ENCODE data around the gene CAVIN3. TPM values are rescaled to one million over a fixed set of nuclear protein-coding genes. Genes with fewer than 3 reads are reported as not detected.

The CAVIN3 gene
- total and polyA plus RNA-seq, 2 donors (not counting 1 experiment from before 2014, with no cell fraction given): not detected

DNA sequence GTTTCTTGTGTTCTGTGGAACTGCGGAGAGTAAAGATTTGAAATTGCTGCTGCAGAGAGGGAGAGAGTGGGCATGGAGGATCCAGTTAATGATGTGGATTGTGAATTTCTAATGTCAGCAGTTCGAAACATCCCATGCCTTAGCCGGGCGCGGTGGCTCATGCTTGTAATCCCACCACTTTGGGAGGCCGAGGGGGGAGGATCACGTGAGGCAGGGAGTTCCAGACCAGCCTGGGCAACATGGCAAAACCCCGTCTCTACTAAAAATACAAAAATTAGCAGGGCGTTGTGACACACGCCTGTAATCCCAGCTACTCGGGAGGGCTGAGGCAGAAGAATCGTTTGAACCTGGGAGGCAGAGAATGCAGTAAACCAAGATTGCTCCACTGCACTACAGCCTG, 1.1 kb upstream of the CAVIN3 start:
- no peaks in the 10 kb centered on the region for H3K9me3 Mint-ChIP-seq (ENCODE audit: insufficient read depth)
- Histone ChIP-seq H3K4me2 (replicated peaks; ENCODE audit: low read depth, low read length, poor library complexity, severe bottlenecking) (no peak overlapping the region), H3K9ac (ENCODE audit: low read length) (no peak overlapping the region), H3K4me1 (ENCODE audit: control insufficient read depth in 2 of 2, insufficient read depth in 2 of 2, low read length in 2 of 2) (peaks cover 0 to 5% of the 10 kb centered on the region in 2 donors), H2AFZ (ENCODE audit: insufficient read depth, low read depth, low read length, poor library complexity, severe bottlenecking) (no peak overlapping the region), H3K9me3 (ENCODE audit: control extremely low read depth in 1 of 3, control insufficient read depth in 2 of 3, insufficient read depth in 1 of 3, low read length in 2 of 3) (no peaks in the 10 kb centered on the region), H4K20me1 (ENCODE audit: control insufficient read depth, insufficient read depth, low read length, poor library complexity, severe bottlenecking) (no peaks in the 10 kb centered on the region), H3K4me3 (ENCODE audit: control extremely low read depth in 1 of 5, extremely low read depth in 1 of 5, insufficient read depth in 1 of 5, low read depth in 2 of 5, low read length in 4 of 5) (no peak overlapping the region), H3K79me2 (ENCODE audit: control insufficient read depth, insufficient read depth, low read length) (no peaks in the 10 kb centered on the region), H3K27ac (ENCODE audit: low read length in 2 of 2) (no peak overlapping the region), H3K36me3 (replicated peaks in 1 of 2; ENCODE audit: control extremely low read depth in 1 of 2, control insufficient read depth in 1 of 2, extremely low read depth in 1 of 2, insufficient read depth in 2 of 2, low read length in 1 of 2) (no peaks in the 10 kb centered on the region), H3K27me3 (replicated peaks in 1 of 4; ENCODE audit: control extremely low read depth in 1 of 4, control insufficient read depth in 3 of 4, insufficient read depth in 4 of 4, low read length in 3 of 4) (peaks cover 0 to 34% (median 14%) of the 10 kb centered on the region in 4 experiments)
- no peak for ATAC-seq (ENCODE audit: low read depth)
- peaks cover 65% of the 10 kb centered on the region for H3K27me3 Mint-ChIP-seq
- POLR2A ChIA-PET: no interaction called here
- CTCF ChIA-PET: no interaction called here
- WGBS (ENCODE audit: insufficient coverage): 100% methylated on average over 7 of the region's 12 CpGs
- no peak overlapping the region for H3K27ac Mint-ChIP-seq
- H3K4me1 Mint-ChIP-seq: peaks cover 2% of the 10 kb centered on the region
- no peak overlapping the region for H3K4me3 Mint-ChIP-seq
- intact Hi-C loops (cut with micrococcal nuclease): no loop called here
- no peak for DNase-seq
- TF ChIP-seq EZH2 (IDR thresholded peaks at IDR 0.05; ENCODE audit: borderline replicate concordance, insufficient read depth, low read depth, low read length, poor library complexity, severe bottlenecking): no peak
- TF ChIP-seq, protein P1, sequence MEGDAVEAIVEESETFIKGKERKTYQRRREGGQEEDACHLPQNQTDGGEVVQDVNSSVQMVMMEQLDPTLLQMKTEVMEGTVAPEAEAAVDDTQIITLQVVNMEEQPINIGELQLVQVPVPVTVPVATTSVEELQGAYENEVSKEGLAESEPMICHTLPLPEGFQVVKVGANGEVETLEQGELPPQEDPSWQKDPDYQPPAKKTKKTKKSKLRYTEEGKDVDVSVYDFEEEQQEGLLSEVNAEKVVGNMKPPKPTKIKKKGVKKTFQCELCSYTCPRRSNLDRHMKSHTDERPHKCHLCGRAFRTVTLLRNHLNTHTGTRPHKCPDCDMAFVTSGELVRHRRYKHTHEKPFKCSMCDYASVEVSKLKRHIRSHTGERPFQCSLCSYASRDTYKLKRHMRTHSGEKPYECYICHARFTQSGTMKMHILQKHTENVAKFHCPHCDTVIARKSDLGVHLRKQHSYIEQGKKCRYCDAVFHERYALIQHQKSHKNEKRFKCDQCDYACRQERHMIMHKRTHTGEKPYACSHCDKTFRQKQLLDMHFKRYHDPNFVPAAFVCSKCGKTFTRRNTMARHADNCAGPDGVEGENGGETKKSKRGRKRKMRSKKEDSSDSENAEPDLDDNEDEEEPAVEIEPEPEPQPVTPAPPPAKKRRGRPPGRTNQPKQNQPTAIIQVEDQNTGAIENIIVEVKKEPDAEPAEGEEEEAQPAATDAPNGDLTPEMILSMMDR (IDR thresholded peaks at IDR 0.05): no peak

DNA sequence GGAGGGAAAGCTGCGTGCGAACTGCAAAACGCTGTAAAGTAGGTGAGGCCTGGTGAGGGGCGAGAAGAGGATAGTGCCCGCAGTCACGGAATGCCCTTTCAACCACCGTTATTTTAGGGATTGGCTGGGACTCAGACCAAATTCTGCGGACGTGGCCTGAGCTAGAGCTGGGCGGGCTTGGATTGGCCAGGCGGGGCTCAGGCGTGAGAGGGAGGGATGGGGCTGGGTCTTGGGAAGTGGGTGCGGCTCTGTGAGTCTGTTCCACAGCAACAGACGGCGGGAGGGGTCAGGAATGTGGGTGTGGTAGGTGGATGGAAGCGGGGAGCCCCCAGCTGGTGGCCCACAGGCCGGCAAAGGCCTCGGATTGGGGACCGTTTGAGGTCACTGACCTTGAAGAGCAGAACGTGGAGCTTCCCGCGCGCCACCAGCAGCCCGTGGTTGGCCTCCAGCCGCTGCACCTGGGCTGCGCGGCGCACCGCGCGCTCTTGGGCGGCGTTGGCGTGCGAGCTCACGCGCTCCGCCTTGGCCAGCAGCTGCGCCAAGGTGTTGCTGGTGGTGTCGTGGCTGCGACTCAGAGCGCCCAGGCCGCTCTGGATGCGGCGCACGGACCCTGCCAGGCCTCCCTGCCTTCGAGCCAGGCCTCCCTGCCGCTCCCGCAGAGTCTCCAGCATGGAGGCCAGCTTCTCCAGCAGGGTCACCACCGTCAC, 444 bp downstream of the CAVIN3 start:
- Histone ChIP-seq H3K36me3 (replicated peaks in 1 of 2; ENCODE audit: control extremely low read depth in 1 of 2, control insufficient read depth in 1 of 2, extremely low read depth in 1 of 2, insufficient read depth in 2 of 2, low read length in 1 of 2) (no peaks in the 10 kb centered on the region), H3K4me1 (ENCODE audit: control insufficient read depth in 2 of 2, insufficient read depth in 2 of 2, low read length in 2 of 2) (peaks cover 0 to 5% of the 10 kb centered on the region in 2 donors), H4K20me1 (ENCODE audit: control insufficient read depth, insufficient read depth, low read length, poor library complexity, severe bottlenecking) (no peaks in the 10 kb centered on the region), H3K27me3 (replicated peaks in 1 of 4; ENCODE audit: control extremely low read depth in 1 of 4, control insufficient read depth in 3 of 4, insufficient read depth in 4 of 4, low read length in 3 of 4) (peaks cover 0 to 34% (median 17%) of the 10 kb centered on the region in 4 experiments), H2AFZ (ENCODE audit: insufficient read depth, low read depth, low read length, poor library complexity, severe bottlenecking) (peak overlapping the region; percentile 5), H3K4me3 (ENCODE audit: control extremely low read depth in 1 of 5, extremely low read depth in 1 of 5, insufficient read depth in 1 of 5, low read depth in 2 of 5, low read length in 4 of 5) (no peak overlapping the region), H3K27ac (ENCODE audit: low read length in 2 of 2) (no peak overlapping the region), H3K9ac (ENCODE audit: low read length) (no peak overlapping the region), H3K79me2 (ENCODE audit: control insufficient read depth, insufficient read depth, low read length) (no peaks in the 10 kb centered on the region), H3K4me2 (replicated peaks; ENCODE audit: low read depth, low read length, poor library complexity, severe bottlenecking) (peak overlapping the region; percentile 15), H3K9me3 (ENCODE audit: control extremely low read depth in 1 of 3, control insufficient read depth in 2 of 3, insufficient read depth in 1 of 3, low read length in 2 of 3) (peaks cover 0 to 1% (median 0%) of the 10 kb centered on the region in 3 donors)
- WGBS (ENCODE audit: insufficient coverage): 7% methylated on average over 49 of the region's 50 CpGs
- intact Hi-C loops (cut with micrococcal nuclease): no loop called here
- Mint-ChIP-seq H3K4me3 (no peak overlapping the region), H3K9me3 (ENCODE audit: insufficient read depth) (no peaks in the 10 kb centered on the region), H3K4me1 (peaks cover 2% of the 10 kb centered on the region), H3K27ac (no peak overlapping the region), H3K27me3 (peaks cover 68% of the 10 kb centered on the region)
- DNase-seq (peak; percentile 4), ATAC-seq (ENCODE audit: low read depth) (no peak)
- ChIA-PET CTCF (no interaction called here), POLR2A (no interaction called here)
- TF ChIP-seq, protein P1 (IDR thresholded peaks at IDR 0.05): no peak
- TF ChIP-seq EZH2 (IDR thresholded peaks at IDR 0.05; ENCODE audit: borderline replicate concordance, insufficient read depth, low read depth, low read length, poor library complexity, severe bottlenecking): no peak
